HG02678 (cell line): ENCODE data around the gene RAB5IF.
"Not testable (repeated sequence)": the region's sequence is repeated elsewhere in the genome, so short reads cannot be mapped to it uniquely, and the experiment has no call there.

Experiments
- ATAC-seq: cut with Tn5 transposase; IDR thresholded peaks from one replicate; pipeline ENCODE4 v1.9.1; 2021; ENCODE audit warnings: mild to moderate bottlenecking, moderate library complexity; ENCODE audit not compliant: unreplicated experiment

The RAB5IF gene

GRCh38 chr20:36605399-36606157, at the start of gene RAB5IF:
Gene RAB5IF (plus strand): TSS chr20:36605779. CDS start chr20:36605952, 173 bp downstream.
- peak; percentile 85 for ATAC-seq

- ATAC-seq: no peak
These were observed 42.9 kb upstream of the RAB5IF start for GRCh38 chr20:36562724-36563123.

GRCh38 chr20:36563374-36563773, 42.2 kb upstream of the RAB5IF start:
- no peak for ATAC-seq

GRCh38 chr20:36564078-36564725, 41.4 kb upstream of the RAB5IF start:
- not testable (repeated sequence) for ATAC-seq

- not testable (repeated sequence) for ATAC-seq
These were observed 40.9 kb upstream of the RAB5IF start for GRCh38 chr20:36564726-36565121.

- no peak for ATAC-seq
These were observed 40.1 kb upstream of the RAB5IF start for GRCh38 chr20:36565520-36565919.

- ATAC-seq: no peak
These were observed 35.6 kb upstream of the RAB5IF start for GRCh38 chr20:36569847-36570429.

GRCh38 chr20:36571564-36572504, 33.7 kb upstream of the RAB5IF start:
- ATAC-seq: no peak

GRCh38 chr20:36572701-36573102, 32.9 kb upstream of the RAB5IF start:
- peak; percentile 4 for ATAC-seq

GRCh38 chr20:36573103-36573797, 32.3 kb upstream of the RAB5IF start, which contains the start of gene TGIF2:
Gene TGIF2 (plus strand): TSS chr20:36573597. CDS start chr20:36578775, 5,178 bp downstream.
- peak; percentile 74 for ATAC-seq

- no peak for ATAC-seq
These were observed 31.7 kb upstream of the RAB5IF start for GRCh38 chr20:36573798-36574365.

- no peak for ATAC-seq
These were observed 31.0 kb upstream of the RAB5IF start for GRCh38 chr20:36574366-36575135.

- ATAC-seq: no peak
These were observed 29.5 kb upstream of the RAB5IF start for GRCh38 chr20:36576081-36576445.

- ATAC-seq: no peak
These were observed 27.1 kb upstream of the RAB5IF start for GRCh38 chr20:36578356-36579041.

GRCh38 chr20:36579996-36580545, 25.5 kb upstream of the RAB5IF start:
- no peak for ATAC-seq

- ATAC-seq: no peak
These were observed 23.3 kb upstream of the RAB5IF start for GRCh38 chr20:36582322-36582721.

GRCh38 chr20:36582821-36583220, 22.8 kb upstream of the RAB5IF start:
- no peak for ATAC-seq

GRCh38 chr20:36584018-36584481, 21.5 kb upstream of the RAB5IF start:
- no peak for ATAC-seq
